Vagina (tissue), 2 donors: ENCODE data around the gene NFS1. TPM values are rescaled to one million over a fixed set of nuclear protein-coding genes. Genes with fewer than 3 reads are reported as not detected.

Source experiments
- DNase-seq, 2 donors: peaks; one replicate each; pipeline ENCODE4 v3.0.0-alpha.2; 2017; ENCODE audit errors: extremely low spot score in 2 of 2
- H3K27ac ChIP-seq: fragments of 200-600 bp; sonication (generic); one replicate; pipeline ENCODE4 v1.5.1; 2019
- H3K27me3 ChIP-seq: fragments of 200-600 bp; sonication (generic); one replicate; pipeline ENCODE4 v1.5.1; 2019
- H3K36me3 ChIP-seq, 2 donors: fragments of 200-600 bp; sonication (generic); one replicate each; pipeline ENCODE4 v1.5.1; 2017 to 2019
- H3K4me1 ChIP-seq: fragments of 200-600 bp; sonication (generic); one replicate; pipeline ENCODE4 v1.5.1; 2019
- H3K4me3 ChIP-seq, 2 donors: fragments of 200-600 bp; sonication (generic); 1 replicate in 1 of 2; 2 replicates in 1 of 2; pipeline ENCODE4 v1.5.1; 2016 to 2019
- H3K9me3 ChIP-seq: fragments of 200-600 bp; sonication (generic); one replicate; pipeline ENCODE4 v1.5.1; 2019
- POLR2A ChIP-seq, 2 donors: fragments of 450-650 bp; IDR thresholded peaks; one replicate each; pipeline ENCODE4 v1.6.1; 2017; ENCODE audit warnings: antibody characterized with exemption in 2 of 2, mild to moderate bottlenecking in 2 of 2, moderate library complexity in 2 of 2
- POLR2AphosphoS5 ChIP-seq, 2 donors: sonication (generic); formaldehyde crosslinking; IDR thresholded peaks; one replicate each; pipeline ENCODE4 v1.9.0; 2017; ENCODE audit warnings: antibody characterized with exemption in 2 of 2, mild to moderate bottlenecking in 2 of 2, low read depth in 1 of 2; ENCODE audit not compliant: insufficient read depth in 1 of 2
- intact Hi-C: fragments of 100-400 bp; cut with DNase I; formaldehyde crosslinking; loops from one replicate; pipeline ENCODE4 v1.15.1; 2023
- total RNA-seq: library from RNA; depleted of rRNA; stranded (reverse); fragments of >200 nt; gene quantifications from one replicate; pipeline ENCODE4 v1.2.3, GENCODE V29; 2016
- TF ChIP-seq, protein P1 (sequence below), 3 experiments: fragments of 450-650 bp in 2 of 3; fragments of 200-600 bp in 1 of 3; sonication (generic) in 1 of 3; IDR thresholded peaks; one replicate each; pipeline ENCODE4 v1.5.1; 2017 to 2019; ENCODE audit warnings: antibody characterized with exemption in 3 of 3, mild to moderate bottlenecking in 2 of 3, moderate library complexity in 2 of 3

Gene NFS1
- total RNA-seq, 1 donor from 2014 or later, result 15.2 TPM

DNA sequence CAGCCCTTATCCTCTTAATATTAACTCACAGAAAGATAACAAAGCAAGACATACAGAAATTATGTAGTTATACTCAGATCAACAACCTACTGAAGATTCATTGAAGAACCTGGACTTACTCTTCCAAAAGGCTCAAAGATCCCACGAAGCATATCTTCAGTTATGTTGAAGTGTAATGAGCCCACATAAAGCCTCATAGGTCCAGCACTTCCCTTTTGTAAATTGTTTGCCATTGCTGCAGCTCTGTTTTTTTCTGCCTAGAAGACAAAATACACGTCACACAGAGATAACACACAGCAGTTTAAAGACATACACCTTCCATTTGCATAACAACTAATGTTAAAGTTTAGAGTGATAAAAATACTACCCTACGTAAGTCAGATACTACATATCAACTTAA lies 22.5 kb upstream of the NFS1 start:
- TF ChIP-seq POLR2A (IDR thresholded peaks at IDR 0.05), result no peak
- TF ChIP-seq, protein P1, sequence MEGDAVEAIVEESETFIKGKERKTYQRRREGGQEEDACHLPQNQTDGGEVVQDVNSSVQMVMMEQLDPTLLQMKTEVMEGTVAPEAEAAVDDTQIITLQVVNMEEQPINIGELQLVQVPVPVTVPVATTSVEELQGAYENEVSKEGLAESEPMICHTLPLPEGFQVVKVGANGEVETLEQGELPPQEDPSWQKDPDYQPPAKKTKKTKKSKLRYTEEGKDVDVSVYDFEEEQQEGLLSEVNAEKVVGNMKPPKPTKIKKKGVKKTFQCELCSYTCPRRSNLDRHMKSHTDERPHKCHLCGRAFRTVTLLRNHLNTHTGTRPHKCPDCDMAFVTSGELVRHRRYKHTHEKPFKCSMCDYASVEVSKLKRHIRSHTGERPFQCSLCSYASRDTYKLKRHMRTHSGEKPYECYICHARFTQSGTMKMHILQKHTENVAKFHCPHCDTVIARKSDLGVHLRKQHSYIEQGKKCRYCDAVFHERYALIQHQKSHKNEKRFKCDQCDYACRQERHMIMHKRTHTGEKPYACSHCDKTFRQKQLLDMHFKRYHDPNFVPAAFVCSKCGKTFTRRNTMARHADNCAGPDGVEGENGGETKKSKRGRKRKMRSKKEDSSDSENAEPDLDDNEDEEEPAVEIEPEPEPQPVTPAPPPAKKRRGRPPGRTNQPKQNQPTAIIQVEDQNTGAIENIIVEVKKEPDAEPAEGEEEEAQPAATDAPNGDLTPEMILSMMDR (IDR thresholded peaks at IDR 0.05), result no peak
- no peak for TF ChIP-seq POLR2AphosphoS5 (IDR thresholded peaks at IDR 0.05; ENCODE audit: insufficient read depth in 1 of 2, low read depth in 1 of 2)
- Histone ChIP-seq H3K27ac (no peak overlapping the region), H3K4me1 (peaks cover 37% of the 10 kb centered on the region), H3K36me3 (peaks cover 4 to 97% of the 10 kb centered on the region in 2 donors), H3K4me3 (no peak overlapping the region), H3K27me3 (no peaks in the 10 kb centered on the region), H3K9me3 (no peaks in the 10 kb centered on the region)
- DNase-seq, result no peak
- intact Hi-C loops, result no loop called here

DNA sequence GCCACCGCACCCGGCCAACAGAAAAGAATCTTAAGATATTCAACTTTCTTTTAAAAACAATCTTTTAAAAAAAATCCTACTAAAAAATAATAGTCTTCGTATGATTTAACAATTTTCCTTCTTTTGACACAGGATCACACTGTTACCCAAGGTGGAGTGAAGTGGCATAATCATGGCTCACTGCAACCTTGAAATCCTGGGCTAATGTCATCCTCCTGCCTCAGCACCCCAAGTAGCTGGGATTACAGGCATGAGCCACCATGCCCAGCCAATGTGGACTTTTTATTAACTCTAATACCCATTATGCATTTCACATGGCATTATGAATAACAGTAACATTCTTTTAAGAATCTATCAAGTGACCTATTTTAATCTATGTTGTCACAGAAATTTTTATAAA lies 22.1 kb upstream of the NFS1 start:
- no peak for DNase-seq
- peaks cover 7 to 97% of the 10 kb centered on the region in 2 donors for H3K36me3 ChIP-seq
- no peak overlapping the region for H3K27ac ChIP-seq
- TF ChIP-seq POLR2A (IDR thresholded peaks at IDR 0.05) (no peak), POLR2AphosphoS5 (IDR thresholded peaks at IDR 0.05; ENCODE audit: insufficient read depth in 1 of 2, low read depth in 1 of 2) (no peak)
- TF ChIP-seq, protein P1 (IDR thresholded peaks at IDR 0.05), result no peak
- H3K4me1 ChIP-seq, result peaks cover 37% of the 10 kb centered on the region
- intact Hi-C loops, result no loop called here
- H3K4me3 ChIP-seq, result no peak overlapping the region
- no peaks in the 10 kb centered on the region for H3K27me3 ChIP-seq
- no peaks in the 10 kb centered on the region for H3K9me3 ChIP-seq

DNA sequence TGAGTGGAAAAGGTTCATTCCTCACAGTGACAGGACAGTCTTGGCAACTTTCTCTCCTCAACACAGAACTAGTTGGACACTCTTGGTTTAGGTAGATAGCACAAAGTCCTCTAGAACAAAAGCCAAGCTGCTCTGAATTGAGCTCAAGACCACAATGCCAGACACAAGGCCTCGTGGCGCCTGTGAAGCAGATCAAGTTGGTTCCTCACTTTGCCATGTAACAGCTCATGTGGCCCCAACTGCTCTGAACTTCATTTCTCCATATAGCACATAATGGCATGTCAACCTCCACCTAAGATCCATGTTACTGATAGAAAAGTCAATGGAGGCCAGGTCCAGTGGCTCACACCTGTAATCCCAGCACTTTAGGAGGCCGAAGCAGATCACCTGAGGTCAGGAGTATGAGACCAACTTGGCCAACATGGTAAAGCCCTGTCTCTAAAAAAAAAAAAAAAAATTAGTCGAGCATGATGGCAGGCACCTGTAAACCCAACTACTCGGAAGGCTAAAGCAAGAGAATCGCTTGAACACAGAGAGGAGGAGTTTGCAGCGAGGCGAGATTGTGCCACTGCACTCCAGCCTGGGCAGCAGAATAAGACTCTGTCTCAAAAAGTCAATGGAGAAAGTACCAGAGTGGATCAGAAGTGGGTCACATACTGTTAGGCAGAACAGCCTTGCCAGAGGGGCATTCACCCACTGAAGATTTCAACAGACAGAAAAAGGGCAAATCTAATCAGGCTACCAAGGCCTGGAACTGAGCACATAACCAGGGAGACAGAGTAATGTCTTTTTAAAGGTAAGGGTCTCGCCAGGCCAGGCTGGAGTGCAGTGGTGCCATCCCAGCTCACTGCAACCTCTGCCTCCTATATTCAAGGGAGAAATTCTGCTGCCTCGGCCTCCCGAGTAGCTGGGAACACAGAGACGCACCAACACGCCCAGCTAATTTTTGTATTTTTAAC lies 21.3 kb upstream of the NFS1 start:
- TF ChIP-seq POLR2AphosphoS5 (IDR thresholded peaks at IDR 0.05; ENCODE audit: insufficient read depth in 1 of 2, low read depth in 1 of 2) (no peak), POLR2A (IDR thresholded peaks at IDR 0.05) (no peak)
- TF ChIP-seq, protein P1 (IDR thresholded peaks at IDR 0.05), result no peak
- intact Hi-C loops, result no loop called here
- Histone ChIP-seq H3K4me1 (peaks cover 37% of the 10 kb centered on the region), H3K27me3 (no peaks in the 10 kb centered on the region), H3K9me3 (no peaks in the 10 kb centered on the region), H3K4me3 (no peak overlapping the region), H3K27ac (no peak overlapping the region), H3K36me3 (peaks cover 9 to 97% of the 10 kb centered on the region in 2 donors)
- DNase-seq, result no peak

DNA sequence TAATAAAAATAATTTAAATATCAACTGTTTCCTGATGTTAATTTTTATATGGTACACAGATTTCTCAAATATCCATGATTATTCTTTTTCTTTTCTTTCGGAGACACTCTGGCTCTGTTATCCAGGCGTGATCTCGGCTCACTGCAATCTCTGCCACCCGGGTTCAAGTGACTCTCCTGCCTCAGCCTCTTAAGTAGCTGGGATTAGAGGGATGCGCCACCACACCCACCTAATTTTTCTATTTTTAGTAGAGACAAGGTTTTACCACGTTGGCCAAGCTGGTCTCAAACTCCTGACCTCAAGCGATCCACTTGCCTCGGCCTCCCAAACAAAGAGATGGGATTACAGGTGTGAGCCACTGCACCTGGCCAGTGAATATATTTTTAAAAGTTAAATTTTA lies 20.6 kb upstream of the NFS1 start:
- peaks cover 9 to 97% of the 10 kb centered on the region in 2 donors for H3K36me3 ChIP-seq
- intact Hi-C loops, result no loop called here
- no peaks in the 10 kb centered on the region for H3K27me3 ChIP-seq
- no peak overlapping the region for H3K27ac ChIP-seq
- TF ChIP-seq POLR2AphosphoS5 (IDR thresholded peaks at IDR 0.05; ENCODE audit: insufficient read depth in 1 of 2, low read depth in 1 of 2), result no peak
- no peak for TF ChIP-seq POLR2A (IDR thresholded peaks at IDR 0.05)
- TF ChIP-seq, protein P1 (IDR thresholded peaks at IDR 0.05), result no peak
- no peaks in the 10 kb centered on the region for H3K9me3 ChIP-seq
- H3K4me3 ChIP-seq, result no peak overlapping the region
- DNase-seq, result no peak
- peaks cover 37% of the 10 kb centered on the region for H3K4me1 ChIP-seq
